ENCODE data around the gene SCGB3A1. TPM values are rescaled to one million over a fixed set of nuclear protein-coding genes. Genes with fewer than 3 reads are reported as not detected.

SCGB3A1 gene
- total and polyA plus RNA-seq, 2 donors (not counting 1 experiment from before 2014, with no cell fraction given) = not detected

DNA sequence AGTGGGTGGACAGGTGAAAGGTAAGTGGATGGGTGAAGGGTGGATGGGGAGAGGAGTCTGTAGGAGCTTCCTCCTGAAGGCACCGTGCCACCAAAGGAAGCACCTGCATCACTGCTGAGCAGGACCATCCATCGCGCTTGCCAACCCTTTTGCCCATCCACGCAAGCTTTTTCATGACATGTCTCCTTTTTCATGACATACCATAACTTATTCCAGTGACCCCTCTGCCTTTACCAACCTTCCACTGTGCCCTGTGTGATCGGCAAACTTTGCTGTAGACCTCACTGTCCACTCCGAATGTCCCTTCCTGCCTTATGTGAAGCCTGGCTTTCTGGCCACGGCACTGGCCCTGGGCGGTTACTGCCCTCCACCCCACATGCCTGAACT lies 44.7 kb upstream of the SCGB3A1 start:
- CTCF ChIA-PET = no interaction called here
- no peak overlapping the region for H3K4me3 ChIP-seq (ENCODE audit: control extremely low read depth in 1 of 5, extremely low read depth in 1 of 5, insufficient read depth in 1 of 5, low read depth in 2 of 5, low read length in 4 of 5)
- no peak for TF ChIP-seq EZH2 (IDR thresholded peaks at IDR 0.05; ENCODE audit: borderline replicate concordance, insufficient read depth, low read depth, low read length, poor library complexity, severe bottlenecking)
- TF ChIP-seq, protein P1, sequence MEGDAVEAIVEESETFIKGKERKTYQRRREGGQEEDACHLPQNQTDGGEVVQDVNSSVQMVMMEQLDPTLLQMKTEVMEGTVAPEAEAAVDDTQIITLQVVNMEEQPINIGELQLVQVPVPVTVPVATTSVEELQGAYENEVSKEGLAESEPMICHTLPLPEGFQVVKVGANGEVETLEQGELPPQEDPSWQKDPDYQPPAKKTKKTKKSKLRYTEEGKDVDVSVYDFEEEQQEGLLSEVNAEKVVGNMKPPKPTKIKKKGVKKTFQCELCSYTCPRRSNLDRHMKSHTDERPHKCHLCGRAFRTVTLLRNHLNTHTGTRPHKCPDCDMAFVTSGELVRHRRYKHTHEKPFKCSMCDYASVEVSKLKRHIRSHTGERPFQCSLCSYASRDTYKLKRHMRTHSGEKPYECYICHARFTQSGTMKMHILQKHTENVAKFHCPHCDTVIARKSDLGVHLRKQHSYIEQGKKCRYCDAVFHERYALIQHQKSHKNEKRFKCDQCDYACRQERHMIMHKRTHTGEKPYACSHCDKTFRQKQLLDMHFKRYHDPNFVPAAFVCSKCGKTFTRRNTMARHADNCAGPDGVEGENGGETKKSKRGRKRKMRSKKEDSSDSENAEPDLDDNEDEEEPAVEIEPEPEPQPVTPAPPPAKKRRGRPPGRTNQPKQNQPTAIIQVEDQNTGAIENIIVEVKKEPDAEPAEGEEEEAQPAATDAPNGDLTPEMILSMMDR (IDR thresholded peaks at IDR 0.05) = no peak
- no peak overlapping the region for H2AFZ ChIP-seq (ENCODE audit: insufficient read depth, low read depth, low read length, poor library complexity, severe bottlenecking)
- H3K4me1 Mint-ChIP-seq = peaks cover 3% of the 10 kb centered on the region
- no peak for ATAC-seq (ENCODE audit: low read depth)
- no peak overlapping the region for H3K4me3 Mint-ChIP-seq
- H3K27me3 Mint-ChIP-seq = no peaks in the 10 kb centered on the region
- H3K27ac ChIP-seq (ENCODE audit: low read length in 2 of 2) = no peak overlapping the region
- peaks cover 3% of the 10 kb centered on the region for H3K9me3 Mint-ChIP-seq (ENCODE audit: insufficient read depth)
- H3K4me1 ChIP-seq (ENCODE audit: control insufficient read depth in 2 of 2, insufficient read depth in 2 of 2, low read length in 2 of 2) = no peaks in the 10 kb centered on the region
- no peaks in the 10 kb centered on the region for H3K36me3 ChIP-seq (replicated peaks in 1 of 2; ENCODE audit: control extremely low read depth in 1 of 2, control insufficient read depth in 1 of 2, extremely low read depth in 1 of 2, insufficient read depth in 2 of 2, low read length in 1 of 2)
- H3K27ac Mint-ChIP-seq = no peak overlapping the region
- POLR2A ChIA-PET = no interaction called here
- 79% methylated on average over 8 of the region's 8 CpGs for WGBS (ENCODE audit: insufficient coverage)
- no peak overlapping the region for H3K4me2 ChIP-seq (replicated peaks; ENCODE audit: low read depth, low read length, poor library complexity, severe bottlenecking)
- H4K20me1 ChIP-seq (ENCODE audit: control insufficient read depth, insufficient read depth, low read length, poor library complexity, severe bottlenecking) = no peaks in the 10 kb centered on the region
- H3K9ac ChIP-seq (ENCODE audit: low read length) = no peak overlapping the region
- H3K79me2 ChIP-seq (ENCODE audit: control insufficient read depth, insufficient read depth, low read length) = no peaks in the 10 kb centered on the region
- DNase-seq = no peak
- H3K9me3 ChIP-seq (ENCODE audit: control extremely low read depth in 1 of 3, control insufficient read depth in 2 of 3, insufficient read depth in 1 of 3, low read length in 2 of 3) = no peaks in the 10 kb centered on the region
- H3K27me3 ChIP-seq (replicated peaks in 1 of 4; ENCODE audit: control extremely low read depth in 1 of 4, control insufficient read depth in 3 of 4, insufficient read depth in 4 of 4, low read length in 3 of 4) = no peaks in the 10 kb centered on the region
- intact Hi-C loops (cut with micrococcal nuclease) = no loop called here

DNA sequence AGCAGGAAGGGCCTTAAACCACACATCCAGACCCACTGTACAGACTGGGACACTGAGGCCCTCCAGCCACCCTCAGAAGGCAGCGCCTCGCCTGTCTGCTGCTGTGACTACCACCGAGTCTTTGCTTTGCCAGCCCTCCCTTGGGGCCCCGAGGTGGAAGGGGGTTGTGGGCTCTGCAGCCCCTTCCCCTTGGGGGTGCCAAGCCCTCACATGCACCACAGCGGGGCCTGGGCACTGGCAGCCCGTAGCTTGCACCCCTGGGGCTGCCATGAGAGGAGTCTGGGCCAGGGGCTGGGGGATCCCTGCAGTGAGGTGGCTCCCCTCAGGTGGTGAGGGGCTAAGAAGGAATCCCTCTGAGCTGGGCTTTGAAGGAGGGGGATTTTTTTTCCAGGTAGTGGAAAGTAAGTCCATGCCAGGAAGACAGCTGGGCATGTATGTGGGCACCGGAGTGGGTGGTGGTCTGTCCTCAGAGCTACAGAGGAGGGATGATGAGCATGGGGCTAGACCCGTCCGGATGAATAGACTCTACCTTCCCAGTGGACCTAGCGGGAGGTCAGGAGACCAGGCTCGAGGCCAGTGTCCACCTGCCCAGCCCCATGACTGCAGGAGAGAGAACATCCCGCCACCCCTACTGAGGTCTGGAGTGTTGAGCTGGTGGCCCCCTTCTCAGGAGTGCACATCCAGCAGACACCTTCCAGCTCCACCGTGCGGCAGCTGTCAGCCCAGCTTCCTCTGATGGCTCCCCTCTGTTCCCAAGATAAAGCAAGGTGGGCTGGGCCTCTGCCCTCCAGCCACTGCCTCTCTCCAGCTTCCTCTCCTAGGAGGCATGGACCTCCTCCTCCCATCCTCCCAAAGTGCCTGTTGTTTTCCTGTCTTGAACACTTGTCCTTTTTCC lies 42.2 kb upstream of the SCGB3A1 start:
- 69% methylated on average over 12 of the region's 14 CpGs for WGBS (ENCODE audit: insufficient coverage)
- H2AFZ ChIP-seq (ENCODE audit: insufficient read depth, low read depth, low read length, poor library complexity, severe bottlenecking) = no peak overlapping the region
- intact Hi-C loops (cut with micrococcal nuclease) = no loop called here
- Mint-ChIP-seq H3K27me3 (no peaks in the 10 kb centered on the region), H3K9me3 (ENCODE audit: insufficient read depth) (peaks cover 3% of the 10 kb centered on the region), H3K4me1 (peaks cover 3% of the 10 kb centered on the region), H3K4me3 (no peak overlapping the region), H3K27ac (no peak overlapping the region)
- TF ChIP-seq, protein P1 (IDR thresholded peaks at IDR 0.05) = no peak
- no peak for TF ChIP-seq EZH2 (IDR thresholded peaks at IDR 0.05; ENCODE audit: borderline replicate concordance, insufficient read depth, low read depth, low read length, poor library complexity, severe bottlenecking)
- H3K4me3 ChIP-seq (ENCODE audit: control extremely low read depth in 1 of 5, extremely low read depth in 1 of 5, insufficient read depth in 1 of 5, low read depth in 2 of 5, low read length in 4 of 5) = no peak overlapping the region
- CTCF ChIA-PET = no interaction called here
- ATAC-seq (ENCODE audit: low read depth) = no peak
- H3K9me3 ChIP-seq (ENCODE audit: control extremely low read depth in 1 of 3, control insufficient read depth in 2 of 3, insufficient read depth in 1 of 3, low read length in 2 of 3) = no peaks in the 10 kb centered on the region
- H4K20me1 ChIP-seq (ENCODE audit: control insufficient read depth, insufficient read depth, low read length, poor library complexity, severe bottlenecking) = no peaks in the 10 kb centered on the region
- no peaks in the 10 kb centered on the region for H3K27me3 ChIP-seq (replicated peaks in 1 of 4; ENCODE audit: control extremely low read depth in 1 of 4, control insufficient read depth in 3 of 4, insufficient read depth in 4 of 4, low read length in 3 of 4)
- POLR2A ChIA-PET = no interaction called here
- no peak overlapping the region for H3K4me2 ChIP-seq (replicated peaks; ENCODE audit: low read depth, low read length, poor library complexity, severe bottlenecking)
- H3K36me3 ChIP-seq (replicated peaks in 1 of 2; ENCODE audit: control extremely low read depth in 1 of 2, control insufficient read depth in 1 of 2, extremely low read depth in 1 of 2, insufficient read depth in 2 of 2, low read length in 1 of 2) = no peaks in the 10 kb centered on the region
- no peaks in the 10 kb centered on the region for H3K4me1 ChIP-seq (ENCODE audit: control insufficient read depth in 2 of 2, insufficient read depth in 2 of 2, low read length in 2 of 2)
- DNase-seq = no peak
- no peak overlapping the region for H3K27ac ChIP-seq (ENCODE audit: low read length in 2 of 2)
- H3K9ac ChIP-seq (ENCODE audit: low read length) = no peak overlapping the region
- H3K79me2 ChIP-seq (ENCODE audit: control insufficient read depth, insufficient read depth, low read length) = no peaks in the 10 kb centered on the region

All from B cell (primary cell).